MM.1S (cell line): ENCODE measurements around the gene CD248.

ENCODE experiments used
- DNase-seq: peaks from one replicate; pipeline ENCODE4 v3.0.0-alpha.2; 2015
- H2AFZ ChIP-seq: fragments of 300-600 bp; sonication (generic); 2 replicates; pipeline ENCODE4 v1.6.0; 2016; ENCODE audit warnings: antibody characterized with exemption, low read length
- H3F3A ChIP-seq: fragments of 300-600 bp; sonication (generic); 2 replicates; pipeline ENCODE4 v1.6.1; 2016; ENCODE audit warnings: mild to moderate bottlenecking, antibody characterized with exemption, low read length, moderate library complexity, mixed read lengths; ENCODE audit not compliant: insufficient read depth
- H3K27ac ChIP-seq: fragments of 300-600 bp; sonication (generic); 2 replicates; pipeline ENCODE4 v1.5.1; 2016; ENCODE audit warnings: mild to moderate bottlenecking, low read length
- H3K27me3 ChIP-seq: fragments of 300-600 bp; sonication (generic); replicated peaks from 2 replicates; pipeline ENCODE4 v1.6.0; 2016; ENCODE audit warnings: low read length; ENCODE audit not compliant: insufficient read depth
- H3K36me3 ChIP-seq: fragments of 300-600 bp; sonication (generic); replicated peaks from 2 replicates; pipeline ENCODE4 v1.6.1; 2016; ENCODE audit warnings: mild to moderate bottlenecking, low read length, mixed read lengths; ENCODE audit not compliant: insufficient read depth
- H3K4me1 ChIP-seq: fragments of 300-600 bp; sonication (generic); 2 replicates; pipeline ENCODE4 v1.6.1; 2016; ENCODE audit warnings: low read length, mixed read lengths
- H3K4me2 ChIP-seq: fragments of 300-600 bp; sonication (generic); 2 replicates; pipeline ENCODE4 v1.6.0; 2016; ENCODE audit warnings: low read depth, low read length
- H3K4me3 ChIP-seq: fragments of 300-600 bp; sonication (generic); 2 replicates; pipeline ENCODE4 v1.5.1; 2016; ENCODE audit warnings: low read length, mixed read lengths
- H3K79me2 ChIP-seq: fragments of 300-600 bp; sonication (generic); 2 replicates; pipeline ENCODE4 v1.6.1; 2016; ENCODE audit warnings: mixed run types, low read length, mixed read lengths
- H3K9ac ChIP-seq: fragments of 300-600 bp; sonication (generic); 2 replicates; pipeline ENCODE4 v1.6.1; 2016; ENCODE audit warnings: low read length, mixed read lengths
- H3K9me2 ChIP-seq: fragments of 300-600 bp; sonication (generic); replicated peaks from 2 replicates; pipeline ENCODE4 v1.6.1; 2016; ENCODE audit warnings: mild to moderate bottlenecking, low read length, mixed read lengths; ENCODE audit not compliant: insufficient read depth
- H3K9me3 ChIP-seq: fragments of 300-600 bp; sonication (generic); replicated peaks from 2 replicates; pipeline ENCODE4 v1.6.1; 2016; ENCODE audit warnings: mild to moderate bottlenecking, low read length, mixed read lengths; ENCODE audit not compliant: insufficient read depth
- H4K20me1 ChIP-seq: fragments of 300-600 bp; sonication (generic); 2 replicates; pipeline ENCODE4 v1.6.1; 2016; ENCODE audit warnings: mild to moderate bottlenecking, low read length, moderate library complexity, mixed read lengths; ENCODE audit not compliant: insufficient read depth
- CTCF ChIP-seq: fragments of 300-600 bp; sonication (generic); IDR thresholded peaks from 2 replicates; pipeline ENCODE4 v1.5.1; 2016; ENCODE audit warnings: antibody characterized with exemption, low read length, mixed read lengths
- EZH2 ChIP-seq: fragments of 300-600 bp; sonication (generic); optimal IDR thresholded peaks from 2 replicates; pipeline ENCODE3; 2017; ENCODE audit warnings: low read depth, mild to moderate bottlenecking, antibody characterized with exemption, low read length, mixed read lengths
- EZH2phosphoT487 ChIP-seq: fragments of 300-600 bp; sonication (generic); IDR thresholded peaks from 2 replicates; pipeline ENCODE4 v1.6.1; 2018; ENCODE audit warnings: antibody characterized with exemption, low read length

CD248 gene

GRCh38 chr11:66265531-66266377, 51.1 kb downstream of the CD248 start:
- H3K9ac ChIP-seq = no peak overlapping the region
- H2AFZ ChIP-seq = no peak overlapping the region
- no peaks in the 10 kb centered on the region for H3K27me3 ChIP-seq
- no peaks in the 10 kb centered on the region for H4K20me1 ChIP-seq
- H3K4me1 ChIP-seq = peaks cover 11% of the 10 kb centered on the region; the same call in 1 of the 2 replicates
- no peaks in the 10 kb centered on the region for H3K9me2 ChIP-seq
- no peaks in the 10 kb centered on the region for H3K36me3 ChIP-seq
- TF ChIP-seq CTCF = no peak
- no peak for TF ChIP-seq EZH2
- TF ChIP-seq EZH2phosphoT487 = no peak
- H3K4me2 ChIP-seq = no peak overlapping the region
- peaks cover 21% of the 10 kb centered on the region for H3K79me2 ChIP-seq
- peaks cover 12% of the 10 kb centered on the region; the same call in 1 of the 2 replicates for H3F3A ChIP-seq
- no peak for DNase-seq
- H3K4me3 ChIP-seq = no peak overlapping the region
- H3K9me3 ChIP-seq = no peaks in the 10 kb centered on the region
- H3K27ac ChIP-seq = no peak overlapping the region

GRCh38 chr11:66264914-66265313, 51.9 kb downstream of the CD248 start:
- H3K4me3 ChIP-seq = no peak overlapping the region
- H3K9ac ChIP-seq = no peak overlapping the region
- TF ChIP-seq EZH2phosphoT487 = no peak
- no peak for TF ChIP-seq EZH2
- peak; percentile 44 for TF ChIP-seq CTCF
- peaks cover 12% of the 10 kb centered on the region; the same call in 1 of the 2 replicates for H3F3A ChIP-seq
- no peak overlapping the region for H3K27ac ChIP-seq
- no peaks in the 10 kb centered on the region for H3K9me2 ChIP-seq
- peaks cover 17% of the 10 kb centered on the region for H3K79me2 ChIP-seq
- H4K20me1 ChIP-seq = no peaks in the 10 kb centered on the region
- H3K4me2 ChIP-seq = no peak overlapping the region
- H2AFZ ChIP-seq = no peak overlapping the region
- DNase-seq = peak; percentile 34
- peaks cover 11% of the 10 kb centered on the region; the same call in 1 of the 2 replicates for H3K4me1 ChIP-seq
- H3K36me3 ChIP-seq = no peaks in the 10 kb centered on the region
- H3K27me3 ChIP-seq = no peaks in the 10 kb centered on the region
- H3K9me3 ChIP-seq = no peaks in the 10 kb centered on the region
